ENCODE measurements around the gene DNALI1. TPM values are rescaled to one million over a fixed set of nuclear protein-coding genes. Genes with fewer than 3 reads are reported as not detected.

DNALI1 gene
- total and polyA plus RNA-seq, 2 experiments from 2014 or later, result 5.4 to 25.6 TPM

GRCh38 chr1:37602750-37603694 lies 46.3 kb downstream of the DNALI1 start:
- H3F3A ChIP-seq (replicated peaks; ENCODE audit: low read depth), result no peaks in the 10 kb centered on the region
- no peak overlapping the region for H3K27ac ChIP-seq (ENCODE audit: low read depth)
- DNase-seq (ENCODE audit: low spot score), result peak; percentile 89
- no peaks in the 10 kb centered on the region for H3K4me1 ChIP-seq (ENCODE audit: insufficient read depth)
- TF ChIP-seq CTCF (conservative IDR thresholded peaks at IDR 0.05; ENCODE audit: low read depth in 2 of 2) (peak; percentile 76 to 86), ZNF462 (CRISPR knock-in tag; IDR thresholded peaks at IDR 0.05) (no peak), JUNB (IDR thresholded peaks at IDR 0.05; ENCODE audit: unreplicated experiment) (no peak), STAT1 (IDR thresholded peaks at IDR 0.05; ENCODE audit: unreplicated experiment) (no peak), EZH2 (IDR thresholded peaks at IDR 0.05; ENCODE audit: low read depth, unreplicated experiment) (no peak), REST (IDR thresholded peaks at IDR 0.05; ENCODE audit: unreplicated experiment) (no peak), ZNF114 (CRISPR knock-in tag; IDR thresholded peaks at IDR 0.05) (no peak), ZNF331 (CRISPR knock-in tag; IDR thresholded peaks at IDR 0.05; ENCODE audit: low read depth) (no peak)
- no peaks in the 10 kb centered on the region for H3K36me3 Mint-ChIP-seq (ENCODE audit: low read depth)
- peaks cover 8% of the 10 kb centered on the region; the same call in 1 of the 2 replicates for H3K27me3 ChIP-seq (ENCODE audit: insufficient read depth)
- H3K27me3 Mint-ChIP-seq (ENCODE audit: insufficient read depth, low read depth, poor library complexity), result peaks cover 6% of the 10 kb centered on the region
- no peak overlapping the region for H2AFZ ChIP-seq
- peak; percentile 92 for ATAC-seq
- H3K4me1 Mint-ChIP-seq, result no peaks in the 10 kb centered on the region
- H3K4me3 Mint-ChIP-seq, result no peak overlapping the region
- no peaks in the 10 kb centered on the region for H3K9me2 ChIP-seq (ENCODE audit: insufficient read depth)
- H3K4me3 ChIP-seq, result no peak overlapping the region
- H3K79me2 ChIP-seq (replicated peaks; ENCODE audit: insufficient read depth), result no peaks in the 10 kb centered on the region
- H3K36me3 ChIP-seq (ENCODE audit: insufficient read depth), result no peaks in the 10 kb centered on the region
- no peak overlapping the region for H3K27ac Mint-ChIP-seq
- H3K4me2 ChIP-seq, result no peak overlapping the region
- no peaks in the 10 kb centered on the region for H4K20me1 ChIP-seq (replicated peaks; ENCODE audit: insufficient read depth)
- no peaks in the 10 kb centered on the region for H3K9me3 Mint-ChIP-seq

All from GM23338 (cell line).